Spleen (tissue), 7 donors: ENCODE results near the gene PKN1.

Experiments
- CTCF ChIP-seq, 11 experiments: fragments of 200-600 bp in 7 of 11; fragments of 450-650 bp in 4 of 11; sonication (generic) in 4 of 11; IDR thresholded peaks in 8 of 11; conservative IDR thresholded peaks in 3 of 11; 1 replicate in 7 of 11; 2 replicates in 4 of 11; pipeline versions ENCODE4 v1.4.0 to v1.8.0; 2016 to 2021; ENCODE audit warnings: antibody characterized with exemption in 11 of 11, inconsistent platforms in 4 of 11, mild to moderate bottlenecking in 1 of 11
- POLR2A ChIP-seq, 3 donors: fragments of 450-650 bp; IDR thresholded peaks; one replicate each; pipeline ENCODE4 v1.5.1; 2017; ENCODE audit warnings: antibody characterized with exemption in 3 of 3, mild to moderate bottlenecking in 1 of 3
- POLR2AphosphoS5 ChIP-seq, 3 donors: sonication (generic); formaldehyde crosslinking; IDR thresholded peaks; one replicate each; pipeline ENCODE4 v1.5.1; 2017; ENCODE audit warnings: antibody characterized with exemption in 3 of 3
- donor health status: DM: no; HTN: no; CAD: no; lungs with moderate emphysema.
- donor health status: DM: no; HTN: no; CAD: no.
- donor health status: DM: no; HTN: no; CAD: no.

- TF ChIP-seq POLR2A (IDR thresholded peaks at IDR 0.05) (no peak), CTCF (IDR thresholded peaks at IDR 0.05 in 8 of 11, conservative IDR thresholded peaks at IDR 0.05 in 3 of 11) (no peak), POLR2AphosphoS5 (IDR thresholded peaks at IDR 0.05) (no peak)
Observed at GRCh38 chr19:14460935-14461334, 27.8 kb downstream of the PKN1 start.
